HepG2 (cell line): ENCODE measurements around the gene RINL. TPM values are rescaled to one million over a fixed set of nuclear protein-coding genes. Genes with fewer than 3 reads are reported as not detected.

Experiments
- BRCA1 ChIP-seq: sonication (generic); formaldehyde crosslinking; IDR thresholded peaks from 2 replicates; pipeline ENCODE4 v1.4.0; 2020; ENCODE audit warnings: missing genetic modification reagents
- ETV5 ChIP-seq: IDR thresholded peaks from 2 replicates; pipeline ENCODE4 v1.6.1; 2018; ENCODE audit warnings: missing biosample characterization, missing genetic modification reagents, inconsistent platforms, borderline replicate concordance
- GLI4 ChIP-seq: sonication (generic); formaldehyde crosslinking; IDR thresholded peaks from 2 replicates; pipeline ENCODE4 v1.5.1; 2020; ENCODE audit warnings: missing genetic modification reagents, mild to moderate bottlenecking, moderate library complexity, borderline replicate concordance
- HIVEP1 ChIP-seq: sonication (generic); formaldehyde crosslinking; IDR thresholded peaks from 2 replicates; pipeline ENCODE4 v1.4.0; 2020; ENCODE audit warnings: mild to moderate bottlenecking, missing genetic modification reagents
- HMG20A ChIP-seq: IDR thresholded peaks from 2 replicates; pipeline ENCODE4 v1.6.1; 2016; ENCODE audit warnings: borderline replicate concordance
- HNF4G ChIP-seq, 2 experiments: sonication (generic) in 1 of 2; formaldehyde crosslinking in 1 of 2; IDR thresholded peaks; 2 replicates each; pipeline versions ENCODE4 v1.4.0 to v1.6.1; 2011 to 2020; ENCODE audit warnings: borderline replicate concordance in 2 of 2, low read depth in 2 of 2, mild to moderate bottlenecking in 2 of 2, low read length in 1 of 2, missing genetic modification reagents in 1 of 2, moderate library complexity in 1 of 2
- KAT8 ChIP-seq: IDR thresholded peaks from 2 replicates; pipeline ENCODE4 v1.6.1; 2016; ENCODE audit warnings: missing genetic modification reagents, missing compliant biosample characterization
- MEIS2 ChIP-seq: sonication (generic); formaldehyde crosslinking; IDR thresholded peaks from 2 replicates; pipeline ENCODE4 v1.9.0; 2021; ENCODE audit warnings: mild to moderate bottlenecking, missing genetic modification reagents
- NFE2 ChIP-seq: sonication (generic); formaldehyde crosslinking; IDR thresholded peaks from 2 replicates; pipeline ENCODE4 v1.4.0; 2020; ENCODE audit warnings: missing genetic modification reagents
- NR2F2 ChIP-seq: IDR thresholded peaks from 2 replicates; pipeline ENCODE4 v1.6.1; 2012; ENCODE audit warnings: low read depth, inconsistent platforms, borderline replicate concordance
- PBX2 ChIP-seq: IDR thresholded peaks from 2 replicates; pipeline ENCODE4 v1.6.1; 2016; ENCODE audit warnings: control low read depth
- RXRB ChIP-seq: IDR thresholded peaks from 2 replicates; pipeline ENCODE4 v1.6.1; 2016; ENCODE audit warnings: borderline replicate concordance, missing genetic modification reagents, missing compliant biosample characterization
- SAP130 ChIP-seq: IDR thresholded peaks from 2 replicates; pipeline ENCODE4 v1.6.1; 2016; ENCODE audit warnings: low read depth
- SIN3B ChIP-seq: fragments of 150-350 bp; IDR thresholded peaks from 2 replicates; pipeline ENCODE4 v1.6.1; 2014; ENCODE audit warnings: low read length
- SKI ChIP-seq: fragments of 450-650 bp; IDR thresholded peaks from one replicate; pipeline ENCODE4 v1.6.1; 2018; ENCODE audit warnings: mild to moderate bottlenecking; ENCODE audit not compliant: partially characterized antibody
- SP5 ChIP-seq: IDR thresholded peaks from 2 replicates; pipeline ENCODE4 v1.6.1; 2016; ENCODE audit warnings: low read depth, borderline replicate concordance
- TOPORS ChIP-seq: sonication (generic); formaldehyde crosslinking; IDR thresholded peaks from 2 replicates; pipeline ENCODE4 v1.8.0; 2023; ENCODE audit warnings: mild to moderate bottlenecking, missing genetic modification reagents
- ZMYM3 ChIP-seq: sonication (generic); formaldehyde crosslinking; IDR thresholded peaks from 2 replicates; pipeline ENCODE4 v1.5.1; 2020; ENCODE audit warnings: mild to moderate bottlenecking, missing genetic modification reagents
- ZNF12 ChIP-seq: sonication (generic); formaldehyde crosslinking; IDR thresholded peaks from 2 replicates; pipeline ENCODE4 v1.5.0; 2020; ENCODE audit warnings: missing genetic modification reagents
- ZNF460 ChIP-seq: sonication (generic); formaldehyde crosslinking; IDR thresholded peaks from 2 replicates; pipeline ENCODE4 v1.5.1; 2020; ENCODE audit warnings: missing genetic modification reagents, mild to moderate bottlenecking, borderline replicate concordance
- ZNF704 ChIP-seq: sonication (generic); formaldehyde crosslinking; IDR thresholded peaks from 2 replicates; pipeline ENCODE4 v1.8.1; 2023; ENCODE audit warnings: mild to moderate bottlenecking, inconsistent platforms, moderate library complexity, missing genetic modification reagents, borderline replicate concordance
- ZNF709 ChIP-seq: sonication (generic); formaldehyde crosslinking; IDR thresholded peaks from 2 replicates; pipeline ENCODE4 v1.5.0; 2020; ENCODE audit warnings: mild to moderate bottlenecking, missing genetic modification reagents
- ZNF775 ChIP-seq: sonication (generic); formaldehyde crosslinking; IDR thresholded peaks from 2 replicates; pipeline ENCODE4 v1.4.0; 2020; ENCODE audit warnings: missing genetic modification reagents, mild to moderate bottlenecking, moderate library complexity, borderline replicate concordance
- ZNF788 ChIP-seq: sonication (generic); formaldehyde crosslinking; IDR thresholded peaks from 2 replicates; pipeline ENCODE4 v1.5.0; 2020; ENCODE audit warnings: mild to moderate bottlenecking, missing genetic modification reagents, borderline replicate concordance
- polyA plus RNA-seq, 8 experiments: library from polyadenylated mRNA; depleted of rRNA in 3 of 8; stranded (reverse) in 7 of 8; unstranded in 1 of 8; fragments of >200 nt; fragmentation: Illumina TruSeq in 4 of 8; extraction: Trizol in 4 of 8; gene quantifications; 2 replicates each; pipeline versions ENCODE4 v1.2.1 to v1.2.3, GENCODE V29; 2011 to 2016; ENCODE audit warnings: low read depth in 4 of 8, missing spikeins in 1 of 8, mixed read lengths in 1 of 8; ENCODE audit not compliant: insufficient read depth in 1 of 8
- total RNA-seq, 5 experiments: library from RNA; depleted of rRNA; stranded (reverse); fragments of >200 nt; fragmentation: Illumina TruSeq; extraction: Trizol; gene quantifications; 2 replicates each; pipeline ENCODE4 v1.2.3, GENCODE V29; 2016; ENCODE audit warnings: low read depth in 1 of 5
- TF ChIP-seq, protein P1 (sequence below): sonication (generic); formaldehyde crosslinking; IDR thresholded peaks from 2 replicates; pipeline ENCODE4 v1.8.0; 2022; ENCODE audit warnings: missing genetic modification reagents, mild to moderate bottlenecking, inconsistent platforms, borderline replicate concordance
- TF ChIP-seq, protein P2 (sequence below): sonication (generic); formaldehyde crosslinking; IDR thresholded peaks from 2 replicates; pipeline ENCODE4 v1.4.0; 2020; ENCODE audit warnings: missing genetic modification reagents

Gene RINL
- total and polyA plus RNA-seq, 2 of the 13 experiments (the other 11 are each of a cell fraction or from before 2014, with no cell fraction given): 11.4 to 18.0 TPM

DNA sequence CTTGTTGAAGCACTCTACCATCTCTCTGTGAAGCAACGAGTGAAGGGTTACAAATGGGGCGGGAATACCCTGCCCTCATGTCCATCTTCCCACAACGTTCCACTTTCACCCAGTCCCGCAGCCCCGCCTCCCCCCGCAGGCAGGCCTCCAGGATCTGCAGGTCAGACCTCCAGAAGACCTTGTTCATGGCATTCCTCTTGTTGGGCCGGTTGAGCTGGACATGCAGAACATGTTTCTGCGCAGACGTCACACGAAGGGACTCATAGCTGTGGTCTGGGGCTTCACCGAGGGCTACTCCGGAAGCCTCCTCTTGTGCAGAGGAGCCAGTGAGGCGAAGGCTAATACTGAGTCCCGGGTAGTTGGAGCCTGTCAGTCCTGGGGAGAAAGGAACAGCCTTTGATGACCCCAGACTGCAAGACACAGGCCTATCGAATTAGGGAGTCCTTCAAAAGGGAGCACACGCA is 46.9 kb downstream of the RINL start (continued):
- TF ChIP-seq ZNF704 (CRISPR knock-in tag) (peak; percentile 54), ZNF775 (CRISPR knock-in tag) (no peak), ZNF460 (CRISPR knock-in tag) (no peak), ZNF788 (CRISPR knock-in tag) (0 out of 2 replicates have a peak, but pooled peaks have one; percentile 23), ZMYM3 (peak; percentile 78), ETV5 (CRISPR knock-in tag) (peak; percentile 61; the same call in 1 of the 2 replicates), KAT8 (no peak), TOPORS (0 out of 2 replicates have a peak, but pooled peaks have one; percentile 19), GLI4 (CRISPR knock-in tag) (peak; percentile 51), SKI (peak; percentile 19), HIVEP1 (CRISPR knock-in tag) (peak; percentile 40; the same call in 1 of the 2 replicates), HMG20A (CRISPR knock-in tag) (no peak), BRCA1 (CRISPR knock-in tag) (0 out of 2 replicates have a peak, but pooled peaks have one; percentile 24), NR2F2 (0 out of 2 replicates have a peak, but pooled peaks have one; percentile 11), NFE2 (0 out of 2 replicates have a peak, but pooled peaks have one; percentile 2), HNF4G (IDR thresholded peaks at IDR 0.05; ENCODE audit: borderline replicate concordance, low read depth, low read length) (no peak), HNF4G (CRISPR knock-in tag; IDR thresholded peaks at IDR 0.05; ENCODE audit: borderline replicate concordance, low read depth) (no peak), MEIS2 (CRISPR knock-in tag) (0 out of 2 replicates have a peak, but pooled peaks have one; percentile 15), SAP130 (CRISPR knock-in tag) (no peak; the same call in 1 of the 2 replicates), ZNF12 (CRISPR knock-in tag) (peak; percentile 32; the same call in 1 of the 2 replicates), SP5 (CRISPR knock-in tag) (peak; percentile 92), ZNF709 (CRISPR knock-in tag) (peak; percentile 58; the same call in 1 of the 2 replicates), PBX2 (CRISPR knock-in tag) (peak; percentile 52), RXRB (peak; percentile 93), SIN3B (no peak)
- TF ChIP-seq, protein P1, sequence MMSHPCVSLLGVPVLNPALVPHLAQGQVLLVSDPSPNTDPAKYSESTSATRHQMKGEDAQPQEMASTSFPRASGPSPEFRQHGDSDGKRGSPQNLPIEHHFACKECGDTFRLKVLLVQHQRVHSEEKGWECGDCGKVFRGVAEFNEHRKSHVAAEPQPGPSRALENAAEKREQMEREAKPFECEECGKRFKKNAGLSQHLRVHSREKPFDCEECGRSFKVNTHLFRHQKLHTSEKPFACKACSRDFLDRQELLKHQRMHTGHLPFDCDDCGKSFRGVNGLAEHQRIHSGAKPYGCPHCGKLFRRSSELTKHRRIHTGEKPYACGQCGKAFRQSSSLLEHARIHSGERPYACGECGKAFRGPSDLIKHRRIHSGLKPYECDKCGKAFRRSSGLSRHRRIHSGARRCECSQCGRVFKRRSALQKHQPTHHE: 0 out of 2 replicates have a peak, but pooled peaks have one; percentile 53
- TF ChIP-seq, protein P2, sequence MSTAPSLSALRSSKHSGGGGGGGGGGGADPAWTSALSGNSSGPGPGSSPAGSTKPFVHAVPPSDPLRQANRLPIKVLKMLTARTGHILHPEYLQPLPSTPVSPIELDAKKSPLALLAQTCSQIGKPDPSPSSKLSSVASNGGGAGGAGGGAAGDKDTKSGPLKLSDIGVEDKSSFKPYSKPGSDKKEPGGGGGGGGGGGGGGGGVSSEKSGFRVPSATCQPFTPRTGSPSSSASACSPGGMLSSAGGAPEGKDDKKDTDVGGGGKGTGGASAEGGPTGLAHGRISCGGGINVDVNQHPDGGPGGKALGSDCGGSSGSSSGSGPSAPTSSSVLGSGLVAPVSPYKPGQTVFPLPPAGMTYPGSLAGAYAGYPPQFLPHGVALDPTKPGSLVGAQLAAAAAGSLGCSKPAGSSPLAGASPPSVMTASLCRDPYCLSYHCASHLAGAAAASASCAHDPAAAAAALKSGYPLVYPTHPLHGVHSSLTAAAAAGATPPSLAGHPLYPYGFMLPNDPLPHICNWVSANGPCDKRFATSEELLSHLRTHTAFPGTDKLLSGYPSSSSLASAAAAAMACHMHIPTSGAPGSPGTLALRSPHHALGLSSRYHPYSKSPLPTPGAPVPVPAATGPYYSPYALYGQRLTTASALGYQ: 0 out of 2 replicates have a peak, but pooled peaks have one; percentile 50
